Skeletal muscle satellite cell (primary cell): Measurements from ENCODE around the gene IQCF5. TPM values are rescaled to one million over a fixed set of nuclear protein-coding genes. Genes with fewer than 3 reads are reported as not detected.
"Not testable (repeated sequence)": the region's sequence is repeated elsewhere in the genome, so short reads cannot be mapped to it uniquely, and the experiment has no call there.

Experiments
- H3K27me3 ChIP-seq: 2 replicates; pipeline ENCODE4 v1.7.0; 2013; ENCODE audit warnings: low read length; ENCODE audit not compliant: control insufficient read depth, insufficient read depth
- H3K36me3 ChIP-seq: 2 replicates; pipeline ENCODE4 v1.7.0; 2013; ENCODE audit warnings: mild to moderate bottlenecking, control low read depth, low read length; ENCODE audit not compliant: insufficient read depth
- H3K4me1 ChIP-seq: 2 replicates; pipeline ENCODE4 v1.7.0; 2013; ENCODE audit warnings: low read length; ENCODE audit not compliant: control insufficient read depth, insufficient read depth
- H3K4me2 ChIP-seq: 2 replicates; pipeline ENCODE4 v1.7.0; 2013; ENCODE audit warnings: mild to moderate bottlenecking, low read length
- H3K4me3 ChIP-seq: 2 replicates; pipeline ENCODE4 v1.7.0; 2013; ENCODE audit warnings: low read length
- H3K9ac ChIP-seq: 2 replicates; pipeline ENCODE4 v1.7.0; 2013; ENCODE audit warnings: mild to moderate bottlenecking, low read depth, low read length, moderate library complexity
- H3K9me3 ChIP-seq: replicated peaks from 2 replicates; pipeline ENCODE4 v1.7.0; 2013; ENCODE audit warnings: mild to moderate bottlenecking, control low read depth, low read length
- total RNA-seq: library from RNA; depleted of rRNA; stranded (reverse); fragments of >200 nt; gene quantifications from 2 replicates; pipeline ENCODE4 v1.2.3, GENCODE V29; 2012; rRNA removed

IQCF5 gene
- total RNA-seq: not detected in 2 replicates

GRCh38 chr3:51875501-51875900, at the start of gene IQCF5:
Gene IQCF5 (minus strand): TSS chr3:51875601. CDS start chr3:51875531, 70 bp downstream.
- no peaks in the 10 kb centered on the region for H3K4me1 ChIP-seq
- H3K9ac ChIP-seq: no peak within 1 kb of the TSS
- no peak within 1 kb of the TSS for H3K4me3 ChIP-seq
- H3K36me3 ChIP-seq: no peaks in the 10 kb centered on the region
- peaks cover 24% of the 10 kb centered on the region for H3K27me3 ChIP-seq
- no peak within 1 kb of the TSS for H3K4me2 ChIP-seq
- no peaks in the 10 kb centered on the region for H3K9me3 ChIP-seq

- Histone ChIP-seq H3K9me3 (no peaks in the 10 kb centered on the region), H3K4me1 (no peaks in the 10 kb centered on the region), H3K27me3 (peaks cover 14% of the 10 kb centered on the region), H3K4me3 (no peak overlapping the region), H3K4me2 (no peak overlapping the region), H3K36me3 (no peaks in the 10 kb centered on the region), H3K9ac (no peak overlapping the region)
These were observed 45.7 kb upstream of the IQCF5 start for GRCh38 chr3:51921081-51921578.

GRCh38 chr3:51916418-51916817, 41.0 kb upstream of the IQCF5 start:
- Histone ChIP-seq H3K36me3 (no peaks in the 10 kb centered on the region), H3K27me3 (peaks cover 14% of the 10 kb centered on the region), H3K4me2 (no peak overlapping the region), H3K4me3 (no peak overlapping the region), H3K9me3 (no peaks in the 10 kb centered on the region), H3K9ac (no peak overlapping the region), H3K4me1 (no peaks in the 10 kb centered on the region)

- H3K9me3 ChIP-seq: no peaks in the 10 kb centered on the region
- H3K27me3 ChIP-seq: no peaks in the 10 kb centered on the region
- no peak overlapping the region for H3K9ac ChIP-seq
- no peak overlapping the region for H3K4me3 ChIP-seq
- no peaks in the 10 kb centered on the region for H3K4me1 ChIP-seq
- no peak overlapping the region for H3K4me2 ChIP-seq
- H3K36me3 ChIP-seq: no peaks in the 10 kb centered on the region
These were observed 32.6 kb upstream of the IQCF5 start for GRCh38 chr3:51908026-51908425.

GRCh38 chr3:51904034-51904823, 28.8 kb upstream of the IQCF5 start:
- H3K36me3 ChIP-seq: no peaks in the 10 kb centered on the region
- H3K9me3 ChIP-seq: no peaks in the 10 kb centered on the region
- H3K4me2 ChIP-seq: no peak overlapping the region

GRCh38 chr3:51902361-51902760, 27.0 kb upstream of the IQCF5 start:
- H3K4me3 ChIP-seq, H3K4me1 ChIP-seq, H3K4me2 ChIP-seq, H3K36me3 ChIP-seq, H3K9me3 ChIP-seq, H3K9ac ChIP-seq: not testable (repeated sequence)
- H3K27me3 ChIP-seq: peaks cover 16% of the 10 kb centered on the region

More at GRCh38 chr3:51904034-51904823, 28.8 kb upstream of the IQCF5 start:
- Histone ChIP-seq H3K27me3 (peaks cover 6% of the 10 kb centered on the region), H3K4me1 (no peaks in the 10 kb centered on the region), H3K4me3 (no peak overlapping the region), H3K9ac (no peak overlapping the region)

GRCh38 chr3:51900043-51900442, 24.6 kb upstream of the IQCF5 start:
- not testable (repeated sequence) for H3K4me3 ChIP-seq, H3K4me2 ChIP-seq, H3K9me3 ChIP-seq, H3K36me3 ChIP-seq, H3K4me1 ChIP-seq, H3K9ac ChIP-seq
- H3K27me3 ChIP-seq: peaks cover 22% of the 10 kb centered on the region

- Histone ChIP-seq H3K27me3 (peaks cover 32% of the 10 kb centered on the region), H3K4me3 (no peak overlapping the region), H3K9me3 (no peaks in the 10 kb centered on the region), H3K36me3 (no peaks in the 10 kb centered on the region), H3K4me1 (no peaks in the 10 kb centered on the region), H3K4me2 (no peak overlapping the region), H3K9ac (no peak overlapping the region)
These were observed 22.0 kb upstream of the IQCF5 start for GRCh38 chr3:51897391-51897790.

- H3K4me3 ChIP-seq: no peak overlapping the region
- H3K4me2 ChIP-seq: no peak overlapping the region
- H3K9ac ChIP-seq: no peak overlapping the region
- H3K36me3 ChIP-seq: no peaks in the 10 kb centered on the region
- H3K4me1 ChIP-seq: no peaks in the 10 kb centered on the region
- H3K27me3 ChIP-seq: peaks cover 28% of the 10 kb centered on the region
- no peaks in the 10 kb centered on the region for H3K9me3 ChIP-seq
These were observed 21.4 kb upstream of the IQCF5 start for GRCh38 chr3:51896607-51897305.

- Histone ChIP-seq H3K9ac (no peak overlapping the region), H3K4me3 (no peak overlapping the region), H3K4me2 (no peak overlapping the region), H3K36me3 (no peaks in the 10 kb centered on the region), H3K4me1 (no peaks in the 10 kb centered on the region), H3K27me3 (peaks cover 26% of the 10 kb centered on the region), H3K9me3 (no peaks in the 10 kb centered on the region)
These were observed 19.5 kb upstream of the IQCF5 start for GRCh38 chr3:51894939-51895338.

- H3K36me3 ChIP-seq: no peaks in the 10 kb centered on the region
- peaks cover 26% of the 10 kb centered on the region for H3K27me3 ChIP-seq
- H3K4me2 ChIP-seq: no peak overlapping the region
- no peaks in the 10 kb centered on the region for H3K9me3 ChIP-seq
- H3K4me1 ChIP-seq: no peaks in the 10 kb centered on the region
- H3K4me3 ChIP-seq: no peak overlapping the region
- H3K9ac ChIP-seq: no peak overlapping the region
These were observed 19.0 kb upstream of the IQCF5 start for GRCh38 chr3:51894391-51894790.
